Hematopoietic multipotent progenitor cell (in vitro differentiated cells): ENCODE results near the gene TRMT11. TPM values are rescaled to one million over a fixed set of nuclear protein-coding genes. Genes with fewer than 3 reads are reported as not detected.
"Not testable (repeated sequence)": the region's sequence is repeated elsewhere in the genome, so short reads cannot be mapped to it uniquely, and the experiment has no call there.

Source experiments
- DNase-seq, 3 donors: peaks; one replicate each; pipeline ENCODE4 v3.0.0-alpha.2; 2011 to 2015; ENCODE audit warnings: low read depth in 2 of 3, low spot score in 2 of 3
- total RNA-seq: library from RNA; depleted of rRNA; stranded (reverse); fragments of >200 nt; gene quantifications from one replicate; pipeline ENCODE4 v1.2.3, GENCODE V29; 2012

Gene TRMT11
- total RNA-seq, 1 donor = 12.1 TPM

DNA sequence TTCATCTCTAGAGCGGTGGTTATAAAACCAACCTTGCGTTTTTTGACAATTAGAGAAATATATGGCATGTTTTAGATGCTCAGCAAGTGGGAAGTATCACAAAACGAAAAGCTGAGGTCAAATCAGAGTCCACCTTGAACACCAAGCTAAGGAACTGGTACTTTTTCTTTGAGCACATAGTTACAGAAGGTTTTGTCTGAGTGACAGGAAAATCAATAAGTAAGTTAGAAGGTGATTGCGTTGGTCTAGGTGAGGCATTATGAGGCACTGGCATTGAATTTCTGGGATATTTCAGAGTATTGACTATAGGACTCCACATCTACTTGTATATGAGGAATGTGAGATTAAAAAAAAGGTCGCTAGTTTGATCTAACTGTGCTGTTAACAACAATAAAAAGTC is 30.4 kb upstream of the TRMT11 start:
- DNase-seq = no peak

DNA sequence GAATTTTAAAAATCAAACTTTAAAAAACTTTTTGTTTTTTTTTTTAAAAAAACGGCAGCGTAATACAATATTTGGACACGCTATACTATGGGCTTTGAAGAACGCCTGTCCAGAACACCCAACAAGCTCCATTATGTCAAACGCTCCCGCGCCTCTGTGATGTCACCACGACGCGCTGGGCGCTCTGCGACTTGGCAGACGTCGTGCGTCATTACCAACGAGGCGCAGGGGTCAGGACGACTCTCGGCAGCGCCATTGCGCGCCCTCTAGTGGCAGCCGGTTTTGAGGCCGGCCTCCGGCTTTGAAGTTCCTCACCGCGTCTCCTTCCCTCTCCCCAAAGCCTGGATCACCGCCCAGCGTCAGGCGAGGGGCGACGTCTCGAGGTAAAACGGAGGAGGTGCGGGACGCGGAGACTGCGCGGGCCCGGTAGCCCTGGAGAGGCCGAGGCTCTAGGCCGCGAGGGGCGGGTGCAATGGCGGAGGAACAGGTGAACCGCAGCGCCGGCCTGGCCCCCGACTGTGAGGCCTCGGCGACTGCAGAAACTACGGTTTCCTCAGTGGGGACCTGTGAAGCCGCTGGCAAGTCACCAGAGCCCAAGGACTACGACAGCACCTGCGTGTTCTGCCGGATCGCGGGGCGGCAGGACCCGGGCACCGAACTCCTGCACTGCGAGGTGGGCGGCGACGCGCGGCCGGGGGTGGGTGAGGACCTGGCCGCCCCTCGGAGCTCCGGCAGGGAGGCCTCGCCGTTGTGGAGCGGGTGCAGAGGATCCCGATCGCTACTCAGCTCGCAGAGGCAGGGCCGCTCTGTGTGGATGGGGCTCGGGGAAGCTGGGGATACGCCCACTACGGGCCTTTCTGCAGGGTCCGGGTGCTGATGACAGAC is 29.6 kb upstream of the TRMT11 start, which contains the start of gene HINT3:
TSS of gene HINT3 (plus strand) at position 265 of the 885 bp plus-strand sequence. CDS start at position 473, 208 bp downstream.
- peak; percentile 99 to 100 (median 99) for DNase-seq

DNA sequence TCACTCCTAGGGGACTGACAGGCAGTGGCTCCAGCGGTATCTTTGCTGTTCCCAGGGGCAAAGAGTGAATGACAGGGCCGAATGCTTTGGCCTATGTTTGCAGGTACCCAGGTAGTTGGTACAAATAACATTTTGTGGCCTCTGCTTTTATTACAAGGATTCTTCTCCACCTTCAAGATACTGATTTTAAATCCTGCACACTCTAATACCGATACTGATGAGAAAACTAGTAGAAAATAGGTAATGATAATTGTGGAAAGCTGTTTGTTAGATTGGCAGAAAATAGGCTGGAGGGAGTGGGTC is 29.0 kb upstream of the TRMT11 start:
- DNase-seq = no peak

DNA sequence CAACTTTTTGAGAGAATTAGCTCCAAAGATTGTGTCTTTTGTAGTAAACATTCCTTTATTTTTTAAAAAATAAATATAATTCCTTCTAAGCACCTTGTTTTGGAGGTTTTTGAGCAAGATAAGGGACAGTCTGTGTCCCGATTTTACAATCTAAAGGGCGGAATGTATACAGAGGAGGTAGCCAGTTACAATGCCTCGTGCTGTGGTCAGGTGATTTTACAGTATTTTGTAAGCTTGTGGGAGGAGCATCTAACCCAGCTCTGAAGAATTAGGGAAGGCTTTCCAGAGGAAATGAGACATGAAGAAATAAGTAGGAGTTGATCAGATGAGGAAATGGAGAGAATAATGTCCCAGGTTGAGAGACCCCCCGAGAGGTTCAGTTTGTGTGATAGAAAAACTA is 28.5 kb upstream of the TRMT11 start:
- DNase-seq = peak in 1 of 3 donors; percentile 41

DNA sequence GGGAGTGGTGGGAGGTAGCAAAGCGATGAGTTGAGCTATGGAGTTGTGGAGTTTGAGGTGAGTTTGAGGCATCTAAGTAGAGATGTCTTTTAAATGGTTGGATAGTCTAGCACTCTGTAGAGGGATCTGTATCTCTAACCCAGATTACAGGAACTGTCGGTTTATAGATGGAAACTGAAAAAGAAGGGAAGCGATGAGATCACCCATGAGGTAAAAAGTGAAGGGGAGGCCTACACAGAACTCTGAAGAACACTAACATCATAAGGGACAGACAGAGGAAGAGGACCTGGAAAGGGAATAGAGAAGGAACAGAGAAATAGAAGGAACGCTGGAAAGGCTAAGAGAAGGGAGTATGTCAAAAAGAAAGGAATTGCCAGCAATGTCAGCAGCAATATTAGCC is 27.3 kb upstream of the TRMT11 start:
- no peak for DNase-seq

DNA sequence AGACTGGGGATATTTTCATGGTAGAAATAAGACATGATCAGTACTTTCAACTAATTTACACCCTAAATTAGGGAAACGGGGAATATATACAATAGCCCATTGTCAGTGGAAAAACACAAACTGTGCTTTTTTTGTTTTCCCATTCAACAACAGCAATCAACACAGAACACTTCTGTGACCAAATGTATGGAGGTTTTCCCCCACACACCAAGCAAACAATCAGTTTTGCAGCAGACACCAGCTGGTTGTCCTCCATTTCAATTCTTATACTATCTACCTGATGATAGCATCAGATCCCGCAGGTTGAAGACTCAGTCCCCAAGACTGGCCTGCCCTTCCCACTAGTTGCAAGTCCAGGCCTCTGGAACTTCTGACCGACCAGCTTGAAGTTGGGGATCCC is 25.2 kb upstream of the TRMT11 start:
- no peak for DNase-seq

DNA sequence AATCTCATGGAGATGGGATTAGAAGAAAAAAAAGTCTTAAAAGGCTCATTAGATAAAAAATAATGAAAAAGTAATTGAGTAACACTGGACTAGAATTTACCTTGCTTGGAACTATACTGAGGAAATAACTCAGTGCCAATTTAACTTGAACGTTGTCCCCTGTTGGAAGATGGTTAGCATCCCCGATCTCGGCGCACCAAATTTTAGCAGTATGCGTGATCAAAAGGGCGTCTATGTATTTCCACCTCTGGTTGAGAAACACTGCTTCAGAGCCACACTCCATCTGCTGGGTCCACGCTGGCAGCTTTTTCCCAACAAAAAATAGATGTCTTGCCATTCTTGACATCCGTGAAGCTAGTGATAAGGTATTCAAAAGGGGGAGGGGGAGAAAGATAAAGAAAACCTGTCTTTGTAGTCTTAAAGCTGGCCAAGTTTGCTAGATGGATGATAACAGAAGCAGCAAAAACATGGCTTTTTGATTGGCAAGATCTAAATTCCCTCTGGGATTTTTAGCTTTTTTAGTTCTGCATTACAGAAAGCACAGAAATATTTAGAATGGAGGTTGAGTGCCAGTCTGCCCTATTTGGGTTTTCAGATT is 23.3 kb upstream of the TRMT11 start:
- no peak for DNase-seq

DNA sequence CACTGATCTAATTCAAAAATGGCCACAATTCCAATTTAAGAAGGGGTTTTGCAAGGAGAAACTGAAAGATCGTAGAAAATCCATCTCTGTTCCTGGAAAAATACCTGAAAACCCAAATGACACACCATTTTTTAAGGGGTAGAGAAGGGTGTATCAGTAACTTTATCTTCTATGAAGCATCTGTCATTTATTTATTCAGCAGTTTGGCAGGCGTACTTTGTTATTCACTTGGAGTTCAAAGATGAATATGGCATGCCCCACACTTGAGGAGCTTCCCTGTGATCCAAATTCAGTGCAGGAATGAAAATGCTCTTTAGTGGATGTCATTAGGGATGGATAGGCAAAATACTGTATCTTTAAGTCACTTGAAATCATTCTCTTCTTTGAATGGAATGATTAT is 22.5 kb upstream of the TRMT11 start:
- DNase-seq = no peak

DNA sequence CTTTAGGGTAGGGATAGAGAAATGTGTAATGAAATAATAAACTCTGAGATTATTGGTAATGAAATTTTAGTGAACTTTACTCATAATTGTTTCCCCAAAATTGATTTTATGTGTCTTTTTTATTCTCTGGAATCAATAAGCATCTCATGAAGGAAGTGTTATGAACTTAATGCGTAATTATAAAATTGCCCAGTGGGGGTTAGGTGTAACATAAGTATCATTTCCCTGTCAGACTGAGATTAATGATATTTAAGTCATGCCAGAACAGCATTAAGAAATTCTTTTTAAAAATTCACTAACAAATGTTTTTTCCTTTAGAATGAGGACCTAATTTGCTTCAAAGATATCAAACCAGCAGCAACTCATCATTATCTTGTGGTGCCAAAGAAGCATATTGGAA is 19.8 kb upstream of the TRMT11 start:
- DNase-seq = no peak

DNA sequence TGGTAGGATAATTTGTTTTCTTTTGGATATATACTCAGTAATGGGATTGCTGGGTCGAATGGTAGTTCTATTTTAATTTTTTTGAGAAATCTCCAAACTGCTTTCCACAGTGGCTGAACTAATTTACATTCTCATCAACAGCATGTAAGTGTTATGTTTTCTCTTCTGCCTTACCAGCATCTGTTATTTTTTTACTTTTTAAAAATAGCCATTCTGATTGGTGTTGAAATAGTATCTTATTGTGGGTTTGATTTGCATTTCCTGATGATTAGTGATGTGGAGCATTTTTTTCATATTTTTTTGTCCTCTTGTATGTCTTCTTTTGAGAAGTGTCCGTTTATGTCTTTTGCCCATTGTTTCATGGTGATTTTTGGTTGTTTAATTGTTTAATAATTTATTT is 17.8 kb upstream of the TRMT11 start:
- no peak for DNase-seq

DNA sequence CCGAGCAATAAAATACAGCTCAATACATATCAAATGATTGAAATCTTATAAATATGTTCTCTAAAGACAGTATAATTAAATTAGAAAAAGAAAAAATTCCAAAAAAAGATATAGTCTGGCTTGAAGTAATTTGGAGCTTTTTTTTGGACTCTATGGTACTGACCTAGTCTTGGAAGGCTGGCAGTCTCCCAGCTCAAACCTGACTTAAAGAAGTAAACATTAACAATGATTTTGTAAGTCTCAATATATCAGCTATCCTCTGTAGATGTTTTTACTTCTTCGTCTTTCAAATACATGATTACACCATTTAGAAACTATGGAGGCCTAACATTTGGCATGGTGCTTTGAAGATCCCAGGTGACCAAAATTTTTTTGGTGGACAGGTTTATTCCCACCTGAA is 15.6 kb upstream of the TRMT11 start:
- no peak for DNase-seq

DNA sequence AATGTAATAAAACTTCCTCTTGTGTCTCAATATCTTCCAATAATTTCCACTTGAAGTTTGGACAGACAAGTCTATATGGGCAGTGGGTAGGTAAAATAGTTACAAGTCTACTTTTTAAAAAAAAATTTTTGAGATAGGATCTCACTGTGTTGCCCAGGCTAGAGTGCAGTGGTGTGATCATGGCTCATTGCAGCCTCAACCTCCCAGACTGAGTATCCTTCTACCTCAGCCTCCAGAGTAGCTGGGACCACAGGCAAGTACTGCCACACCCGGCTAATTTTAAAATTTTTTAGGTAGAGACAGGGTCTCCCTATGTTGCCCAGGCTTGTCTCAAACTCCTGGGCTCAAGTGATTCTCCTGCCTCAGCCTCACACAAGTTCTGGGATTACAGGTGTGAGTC is 13.9 kb upstream of the TRMT11 start:
- not testable (repeated sequence) for DNase-seq

DNA sequence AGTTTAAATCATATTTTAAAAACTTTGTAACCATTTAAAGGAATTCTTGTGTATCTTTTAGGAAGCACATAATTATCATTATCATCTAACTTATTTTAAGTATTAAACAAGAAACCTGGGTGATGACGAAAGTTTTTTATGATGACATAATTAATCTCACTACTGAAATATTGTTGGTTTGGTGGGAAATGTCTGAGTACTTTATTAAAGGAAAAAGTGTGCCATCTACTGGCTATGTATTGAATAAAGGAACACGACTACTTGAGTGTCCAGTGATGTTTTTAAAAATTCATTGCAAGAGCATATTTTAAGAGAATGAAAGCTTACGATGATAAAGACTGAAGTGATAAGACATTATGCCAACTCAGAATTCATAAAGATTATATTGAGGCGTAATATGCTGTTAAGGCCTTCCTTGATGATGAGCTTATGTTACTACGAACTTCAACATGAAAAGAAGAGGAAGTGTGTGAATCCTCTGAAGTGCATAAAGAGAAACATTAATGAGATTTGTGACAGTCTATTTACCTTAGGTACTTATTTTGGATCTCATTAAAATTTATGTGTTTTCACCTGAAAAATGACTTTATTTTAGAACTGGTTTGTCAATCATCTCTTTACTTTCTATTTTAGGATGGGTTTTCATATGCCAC is 12.0 kb upstream of the TRMT11 start:
- peak in 2 of 3 donors; percentile 49 to 84 for DNase-seq

DNA sequence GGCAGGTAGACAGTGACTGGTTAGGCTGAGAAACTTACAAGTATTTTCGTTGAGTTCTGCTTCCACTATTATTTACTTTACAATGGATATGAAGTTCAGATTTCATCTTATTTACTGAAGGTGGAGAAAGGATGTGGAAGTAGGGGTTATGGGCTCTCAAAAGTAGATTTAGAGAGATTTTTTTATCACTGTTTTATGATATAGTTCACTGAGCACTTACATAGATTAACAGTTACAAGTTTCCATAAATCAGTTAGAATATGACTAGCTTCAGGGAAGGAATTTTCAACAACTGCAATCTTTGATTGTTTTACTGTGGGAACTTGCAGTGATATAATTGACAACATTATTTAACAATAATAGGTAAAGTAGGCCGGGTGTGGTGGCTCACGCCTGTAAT is 7.2 kb upstream of the TRMT11 start:
- DNase-seq = no peak

DNA sequence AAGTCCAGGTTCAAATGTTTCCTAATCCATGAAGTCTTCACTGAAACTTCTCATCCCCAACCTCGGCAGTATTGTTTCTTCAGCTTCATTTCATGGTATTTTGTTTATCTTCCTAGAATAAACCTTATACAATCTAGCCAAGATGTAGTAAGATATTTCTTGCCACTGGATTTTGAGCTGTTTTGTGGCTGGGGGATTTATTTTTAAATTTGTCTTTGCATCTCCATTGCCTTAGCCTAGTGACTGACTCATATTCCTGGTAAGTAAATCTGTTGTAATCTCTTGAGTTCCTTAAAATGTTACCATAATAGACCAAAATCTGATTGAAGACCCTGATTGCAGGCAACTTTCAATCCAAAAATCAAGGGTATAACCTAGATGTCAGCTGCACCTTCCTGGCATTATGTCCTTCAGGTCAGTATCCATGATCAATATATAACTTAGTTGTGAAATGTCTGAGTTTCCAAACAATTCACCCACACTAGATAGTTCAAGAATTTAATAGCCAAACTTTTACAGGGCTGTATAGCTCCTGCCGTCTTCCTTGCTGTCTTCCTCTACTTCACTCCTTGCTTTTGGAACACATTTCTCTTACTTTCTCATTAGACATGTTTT is 4.7 kb upstream of the TRMT11 start:
- no peak for DNase-seq

DNA sequence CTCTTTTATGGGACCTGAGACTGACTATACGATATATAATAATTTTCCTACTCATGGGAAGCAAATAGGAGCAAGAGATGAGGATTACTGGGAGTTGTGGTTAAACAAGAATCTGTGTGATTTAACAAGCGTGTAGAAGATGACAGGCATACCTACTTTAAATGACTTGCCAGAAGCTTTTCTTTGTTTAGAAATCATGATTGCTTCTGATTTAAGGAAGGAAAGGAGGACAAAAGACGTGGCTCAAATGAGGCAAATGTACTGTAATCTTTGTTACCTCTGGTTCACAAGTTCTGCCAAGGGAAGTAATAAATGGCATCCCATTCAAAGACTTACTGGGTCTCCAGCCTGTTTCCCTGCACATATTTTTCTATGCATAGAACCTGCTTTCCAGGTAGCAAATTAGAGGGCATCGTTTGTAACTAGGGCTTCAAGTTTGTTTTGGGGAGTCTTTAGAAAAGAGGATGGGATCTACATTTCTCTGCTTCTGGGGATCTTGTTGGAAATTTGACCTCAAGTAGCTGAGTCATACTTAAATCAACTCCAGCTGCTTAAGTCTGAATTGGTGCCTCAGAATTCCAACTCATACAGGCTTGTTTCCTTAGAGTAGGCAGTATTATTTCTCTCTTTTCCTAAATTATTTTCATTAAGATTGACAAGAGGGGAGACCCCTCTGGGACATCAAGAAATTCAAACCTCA is 2.9 kb upstream of the TRMT11 start:
- no peak for DNase-seq

DNA sequence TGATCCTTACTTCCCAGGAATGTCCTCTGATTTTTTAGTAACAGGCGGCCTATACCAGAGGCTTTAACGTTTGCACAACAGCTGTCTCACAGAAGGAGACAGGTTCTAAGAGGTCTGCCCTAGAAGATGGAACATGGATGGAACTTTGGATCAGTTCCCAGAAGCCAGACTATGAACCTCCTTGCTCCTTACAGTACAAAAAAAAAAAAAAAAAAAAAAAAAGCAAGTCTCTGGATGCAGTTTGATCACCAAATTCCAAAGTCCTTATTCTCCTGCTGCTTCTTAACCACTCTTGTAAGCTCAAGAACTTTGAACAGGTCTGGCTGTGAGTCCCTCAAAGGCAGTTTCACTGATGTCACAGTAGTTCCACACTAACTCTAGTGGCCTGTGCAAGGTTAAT is 2.0 kb upstream of the TRMT11 start:
- DNase-seq = no peak

DNA sequence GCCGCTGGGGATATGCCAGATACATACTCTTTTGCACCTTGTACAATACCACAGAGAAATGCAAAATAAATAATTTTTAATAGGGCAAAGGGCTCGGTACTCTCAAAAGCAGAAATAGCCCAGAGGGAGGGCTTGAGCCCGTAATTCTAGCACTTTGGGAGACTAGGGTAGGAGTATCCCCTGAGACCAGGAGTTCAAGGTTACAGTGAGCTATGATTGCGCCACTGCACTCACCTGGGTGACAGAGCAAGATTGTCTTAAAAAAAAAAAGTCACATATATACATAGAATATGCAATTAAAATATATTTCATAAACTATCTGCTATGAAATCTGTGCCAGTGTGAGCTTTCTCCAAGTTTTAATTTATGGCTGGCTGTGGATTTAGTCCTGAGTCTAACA is 818 bp upstream of the TRMT11 start:
- no peak for DNase-seq

DNA sequence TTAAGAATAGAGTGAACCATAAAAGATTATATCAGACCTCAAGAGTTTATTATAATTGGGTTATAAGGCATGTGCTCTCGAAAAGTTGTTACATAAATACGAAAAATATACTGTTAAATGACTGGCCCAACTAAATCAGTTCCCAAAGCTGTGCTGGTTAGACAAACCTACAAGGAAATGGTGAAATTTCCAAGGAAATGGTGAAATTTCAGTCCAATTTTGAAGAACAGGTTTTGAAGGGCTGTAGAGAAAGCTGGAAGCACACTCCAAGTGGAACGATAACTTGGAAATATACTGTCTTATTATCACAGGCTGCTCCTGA is 400 bp upstream of the TRMT11 start:
- no peak for DNase-seq

DNA sequence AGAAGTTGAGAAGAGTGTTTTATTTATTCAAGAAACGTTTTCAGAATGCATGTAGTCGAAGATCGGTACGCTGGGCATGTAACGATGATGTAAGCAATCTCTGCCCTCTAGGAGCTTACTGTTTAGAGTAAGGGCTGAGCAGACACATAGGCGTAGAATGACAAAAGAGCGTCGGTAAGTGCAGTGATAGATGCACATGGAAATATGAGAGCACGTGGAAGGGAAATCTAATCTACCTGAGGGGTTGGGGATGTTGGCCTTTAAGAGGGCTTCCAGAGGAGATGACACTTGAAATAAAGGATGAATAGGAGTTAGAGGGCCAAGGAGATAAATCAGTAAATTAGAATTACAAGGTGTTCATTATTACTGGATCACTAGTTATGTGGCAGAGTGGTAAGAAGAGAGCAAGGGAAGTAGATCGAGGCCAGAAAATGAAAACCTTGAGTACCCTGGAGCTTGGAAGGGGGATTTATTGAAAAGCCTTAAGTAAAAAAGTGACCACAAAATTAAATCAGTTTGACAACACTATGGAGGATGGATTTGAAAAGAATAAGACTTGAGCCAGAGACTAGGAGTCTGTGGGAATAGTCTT is 782 bp downstream of the TRMT11 start:
- DNase-seq = peak in 1 of 3 donors; percentile 13

DNA sequence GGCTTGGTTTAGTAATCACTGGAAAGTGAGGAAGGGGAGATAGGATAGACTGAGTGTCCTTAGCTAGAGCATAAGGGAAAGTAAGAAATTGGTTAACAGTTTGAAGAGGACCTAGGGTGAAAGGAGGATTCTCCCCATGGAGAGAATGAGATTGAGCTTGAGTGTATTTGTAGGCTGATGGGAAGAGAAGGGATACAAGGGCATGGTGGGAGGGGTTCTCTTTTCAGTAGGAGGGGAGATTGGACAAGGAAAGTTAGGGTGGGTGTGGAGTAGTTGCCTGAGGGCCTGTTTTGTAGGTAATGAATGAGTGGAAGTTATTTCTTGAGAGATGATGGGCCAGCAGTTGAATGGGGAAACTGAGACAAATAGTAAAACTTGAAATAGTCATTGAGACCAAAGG is 1.9 kb downstream of the TRMT11 start:
- no peak for DNase-seq
